ENCODE measurements around the gene SMIM38. TPM values are rescaled to one million over a fixed set of nuclear protein-coding genes. Genes with fewer than 3 reads are reported as not detected.

Gene SMIM38
- total RNA-seq, 1 donor from 2014 or later: not detected

DNA sequence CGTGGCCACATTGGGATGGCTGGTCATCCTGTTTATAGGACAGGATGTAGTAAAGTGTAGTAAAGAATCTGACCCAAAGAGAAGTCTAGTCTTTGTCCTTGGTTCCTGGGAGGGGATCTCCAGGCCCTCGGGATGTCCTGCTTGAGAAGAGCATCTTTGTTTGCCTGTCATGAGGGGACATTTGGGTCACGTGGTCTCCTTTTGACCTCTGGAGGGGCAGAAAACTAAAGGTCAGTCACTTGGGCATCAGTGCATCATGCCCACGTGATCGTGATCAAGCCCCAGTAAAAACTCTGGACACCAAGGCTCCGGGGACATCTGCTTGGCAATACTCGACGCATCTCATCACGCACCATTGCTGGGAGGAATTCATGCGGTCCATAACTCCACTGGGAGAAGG, 9.1 kb downstream of the SMIM38 start:
- TF ChIP-seq, protein P1, sequence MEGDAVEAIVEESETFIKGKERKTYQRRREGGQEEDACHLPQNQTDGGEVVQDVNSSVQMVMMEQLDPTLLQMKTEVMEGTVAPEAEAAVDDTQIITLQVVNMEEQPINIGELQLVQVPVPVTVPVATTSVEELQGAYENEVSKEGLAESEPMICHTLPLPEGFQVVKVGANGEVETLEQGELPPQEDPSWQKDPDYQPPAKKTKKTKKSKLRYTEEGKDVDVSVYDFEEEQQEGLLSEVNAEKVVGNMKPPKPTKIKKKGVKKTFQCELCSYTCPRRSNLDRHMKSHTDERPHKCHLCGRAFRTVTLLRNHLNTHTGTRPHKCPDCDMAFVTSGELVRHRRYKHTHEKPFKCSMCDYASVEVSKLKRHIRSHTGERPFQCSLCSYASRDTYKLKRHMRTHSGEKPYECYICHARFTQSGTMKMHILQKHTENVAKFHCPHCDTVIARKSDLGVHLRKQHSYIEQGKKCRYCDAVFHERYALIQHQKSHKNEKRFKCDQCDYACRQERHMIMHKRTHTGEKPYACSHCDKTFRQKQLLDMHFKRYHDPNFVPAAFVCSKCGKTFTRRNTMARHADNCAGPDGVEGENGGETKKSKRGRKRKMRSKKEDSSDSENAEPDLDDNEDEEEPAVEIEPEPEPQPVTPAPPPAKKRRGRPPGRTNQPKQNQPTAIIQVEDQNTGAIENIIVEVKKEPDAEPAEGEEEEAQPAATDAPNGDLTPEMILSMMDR (IDR thresholded peaks at IDR 0.05; ENCODE audit: unreplicated experiment): no peak
- H3K4me3 Mint-ChIP-seq (ENCODE audit: unreplicated experiment): no peak overlapping the region
- no peaks in the 10 kb centered on the region for H3K36me3 Mint-ChIP-seq (ENCODE audit: low read depth, unreplicated experiment)

DNA sequence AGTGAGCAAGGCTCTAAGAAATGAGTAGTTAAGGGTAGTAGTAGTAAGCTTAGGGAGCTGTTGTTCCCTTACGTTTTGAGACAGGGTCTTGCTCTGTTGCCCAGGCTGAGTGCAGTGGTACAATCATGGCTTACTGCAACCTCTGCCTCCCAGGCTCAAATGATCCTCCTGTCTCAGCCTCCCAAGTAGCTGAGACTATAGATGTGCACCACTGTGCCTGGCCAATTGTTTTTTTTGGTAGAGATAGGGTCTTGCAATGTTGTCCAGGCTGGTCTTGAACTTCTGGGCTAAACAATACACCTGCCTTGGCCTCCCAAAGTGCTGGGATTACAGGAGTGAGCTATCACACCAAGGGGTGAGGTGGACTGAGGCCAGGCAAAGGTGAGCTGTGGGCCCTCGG, 10.0 kb downstream of the SMIM38 start:
- Mint-ChIP-seq H3K36me3 (ENCODE audit: low read depth, unreplicated experiment) (no peaks in the 10 kb centered on the region), H3K27ac (ENCODE audit: unreplicated experiment) (no peak overlapping the region), H3K4me1 (ENCODE audit: unreplicated experiment) (no peaks in the 10 kb centered on the region), H3K9me3 (ENCODE audit: unreplicated experiment) (no peaks in the 10 kb centered on the region), H3K27me3 (ENCODE audit: unreplicated experiment) (peaks cover 16% of the 10 kb centered on the region), H3K4me3 (ENCODE audit: unreplicated experiment) (no peak overlapping the region)
- no peak for DNase-seq (ENCODE audit: low spot score)
- TF ChIP-seq, protein P1 (IDR thresholded peaks at IDR 0.05; ENCODE audit: unreplicated experiment): no peak

More for the DNA sequence above, 9.1 kb downstream of the SMIM38 start:
- no peak for DNase-seq (ENCODE audit: low spot score)
- no peak overlapping the region for H3K27ac Mint-ChIP-seq (ENCODE audit: unreplicated experiment)
- peaks cover 16% of the 10 kb centered on the region for H3K27me3 Mint-ChIP-seq (ENCODE audit: unreplicated experiment)
- H3K4me1 Mint-ChIP-seq (ENCODE audit: unreplicated experiment): no peaks in the 10 kb centered on the region
- H3K9me3 Mint-ChIP-seq (ENCODE audit: unreplicated experiment): no peaks in the 10 kb centered on the region

DNA sequence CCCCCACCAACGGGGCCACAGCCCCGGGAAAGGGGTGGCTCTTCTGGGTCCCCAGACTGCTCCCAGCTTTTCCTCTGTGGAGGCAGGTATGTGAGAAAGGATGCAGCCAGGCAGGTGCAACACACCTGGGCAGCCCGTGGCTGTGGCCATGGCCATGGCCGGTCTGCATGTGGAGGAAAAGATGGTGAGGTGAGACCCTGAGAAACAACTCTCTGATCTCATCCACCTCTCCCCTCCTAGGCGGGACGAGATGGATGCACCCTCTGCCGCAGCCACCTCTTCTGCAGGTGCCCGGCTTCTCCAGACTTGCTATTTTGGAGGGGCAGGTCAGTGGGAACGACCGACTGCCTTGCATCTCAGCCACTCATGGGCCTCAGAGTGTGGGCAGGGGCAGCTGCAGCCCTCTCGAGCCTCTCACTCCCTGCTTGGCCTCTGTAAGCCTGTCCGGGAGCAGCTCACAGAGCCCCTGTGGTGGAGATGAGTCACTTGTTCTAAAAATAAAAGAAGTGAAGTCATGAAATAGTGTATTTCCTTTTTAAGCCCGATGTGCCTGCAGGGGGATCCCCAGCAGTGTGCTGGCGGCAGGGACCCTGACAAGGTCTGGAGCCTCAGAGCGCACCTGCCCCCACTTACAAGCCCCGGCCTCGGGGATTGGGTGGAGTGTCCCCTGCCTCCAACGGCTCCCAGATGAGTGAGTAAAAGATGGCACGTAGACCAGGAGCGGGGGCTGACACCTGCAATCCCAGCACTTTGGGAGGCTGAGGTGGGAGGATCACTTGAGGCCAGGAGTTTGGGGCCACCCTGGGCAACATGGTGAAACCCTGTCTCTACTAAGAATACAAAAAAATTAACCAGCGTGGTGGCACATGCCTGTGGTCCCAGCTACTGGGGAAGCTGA, 10.7 kb downstream of the SMIM38 start:
- H3K36me3 Mint-ChIP-seq (ENCODE audit: low read depth, unreplicated experiment): no peaks in the 10 kb centered on the region
- H3K27ac Mint-ChIP-seq (ENCODE audit: unreplicated experiment): no peak overlapping the region
- no peaks in the 10 kb centered on the region for H3K4me1 Mint-ChIP-seq (ENCODE audit: unreplicated experiment)
- H3K4me3 Mint-ChIP-seq (ENCODE audit: unreplicated experiment): no peak overlapping the region
- no peaks in the 10 kb centered on the region for H3K9me3 Mint-ChIP-seq (ENCODE audit: unreplicated experiment)
- DNase-seq (ENCODE audit: low spot score): no peak
- H3K27me3 Mint-ChIP-seq (ENCODE audit: unreplicated experiment): peaks cover 16% of the 10 kb centered on the region
- TF ChIP-seq, protein P1 (IDR thresholded peaks at IDR 0.05; ENCODE audit: unreplicated experiment): no peak

DNA sequence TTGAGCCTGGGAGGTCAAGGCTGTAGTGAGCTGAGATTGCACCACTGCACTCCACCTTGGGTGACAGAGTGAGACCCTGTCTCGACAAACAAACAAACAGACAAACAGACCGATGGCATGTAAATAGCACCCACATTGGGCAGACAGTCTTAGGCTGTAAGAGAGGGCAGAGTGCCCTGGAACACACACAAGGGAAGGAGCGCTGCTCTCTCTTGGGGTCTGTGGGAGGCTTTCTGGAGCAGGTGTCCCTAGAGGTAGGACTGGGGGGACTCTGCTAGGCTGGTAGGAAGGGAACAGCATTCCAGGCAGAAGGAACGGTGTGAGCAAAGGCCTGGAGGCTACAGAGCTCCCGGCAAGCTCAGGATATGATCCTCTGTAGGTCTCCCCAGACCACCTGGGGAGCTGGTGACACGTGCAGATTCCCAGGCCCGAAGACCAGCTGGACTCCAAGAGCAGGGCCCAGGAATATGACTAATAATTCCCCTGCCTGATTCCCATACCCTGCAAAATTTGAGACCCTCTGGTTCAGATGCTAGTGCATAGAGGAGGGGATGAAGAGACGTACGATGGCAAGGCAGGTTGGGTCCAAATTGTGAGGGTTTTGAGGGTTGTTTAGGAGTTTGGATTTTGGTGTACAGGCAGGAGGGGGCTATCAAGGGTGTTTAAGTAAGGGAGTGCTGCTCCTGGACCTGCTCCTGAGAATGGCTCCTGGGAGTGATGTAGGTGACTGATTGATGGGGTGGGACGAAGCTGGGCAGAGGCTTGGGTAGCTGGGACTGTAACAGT, 11.6 kb downstream of the SMIM38 start:
- H3K27me3 Mint-ChIP-seq (ENCODE audit: unreplicated experiment): peaks cover 16% of the 10 kb centered on the region
- no peak for DNase-seq (ENCODE audit: low spot score)
- no peaks in the 10 kb centered on the region for H3K36me3 Mint-ChIP-seq (ENCODE audit: low read depth, unreplicated experiment)
- TF ChIP-seq, protein P1 (IDR thresholded peaks at IDR 0.05; ENCODE audit: unreplicated experiment): no peak
- H3K4me1 Mint-ChIP-seq (ENCODE audit: unreplicated experiment): no peaks in the 10 kb centered on the region
- H3K4me3 Mint-ChIP-seq (ENCODE audit: unreplicated experiment): no peak overlapping the region
- H3K27ac Mint-ChIP-seq (ENCODE audit: unreplicated experiment): no peak overlapping the region
- H3K9me3 Mint-ChIP-seq (ENCODE audit: unreplicated experiment): no peaks in the 10 kb centered on the region

Data from endothelial cell (in vitro differentiated cells).